ENCODE data around the gene TTPAL. TPM values are rescaled to one million over a fixed set of nuclear protein-coding genes. Genes with fewer than 3 reads are reported as not detected.

Gene TTPAL
- total RNA-seq, 1 experiment from 2014 or later, result 20.4 TPM

GRCh38 chr20:44468044-44468782 is 7.5 kb upstream of the TTPAL start:
- no peaks in the 10 kb centered on the region for H3K79me2 ChIP-seq (ENCODE audit: insufficient read depth, low read length)
- no peaks in the 10 kb centered on the region for H3K27me3 ChIP-seq (ENCODE audit: insufficient read depth, low read length)
- H3K4me3 ChIP-seq (replicated peaks in 1 of 2; ENCODE audit: low read depth in 1 of 2, low read length in 2 of 2), result no peak overlapping the region
- H3K27ac ChIP-seq (ENCODE audit: low read depth, low read length), result no peak overlapping the region
- RAD21 ChIA-PET (ENCODE audit: low non-redundant PET in 1 of 2, low total read pairs in 2 of 2, uncharacterized antibody in 2 of 2, unreplicated experiment in 2 of 2), result no interaction called here
- DNase-seq (ENCODE audit: low read depth, low spot score) (no peak), ATAC-seq (no peak)
- CTCF ChIA-PET, result no interaction called here
- peaks cover 0 to 8% of the 10 kb centered on the region in 2 experiments; a peak in 1 of 4 replicates for H3K4me1 ChIP-seq (ENCODE audit: control insufficient read depth in 1 of 2, insufficient read depth in 2 of 2, low read length in 2 of 2)
- H2AFZ ChIP-seq (ENCODE audit: low read depth, low read length, poor library complexity, severe bottlenecking), result no peak overlapping the region
- H3K9me3 ChIP-seq (ENCODE audit: control insufficient read depth in 1 of 2, insufficient read depth in 1 of 2, low read depth in 1 of 2, low read length in 2 of 2), result no peaks in the 10 kb centered on the region
- no peak for TF ChIP-seq SIN3A (IDR thresholded peaks at IDR 0.05; ENCODE audit: low read depth)
- TF ChIP-seq SRF (IDR thresholded peaks at IDR 0.05; ENCODE audit: low read depth), result no peak
- intact Hi-C loops (cut with micrococcal nuclease), result loop anchor here (10.0 kb wide), 1 partner anchor 153 kb away; the partner anchor contains the start of gene FITM2
- no peak overlapping the region for H3K4me2 ChIP-seq (ENCODE audit: low read length)
- H3K36me3 ChIP-seq (ENCODE audit: control insufficient read depth in 1 of 2, insufficient read depth in 2 of 2, low read length in 2 of 2), result no peaks in the 10 kb centered on the region
- H3K9ac ChIP-seq (ENCODE audit: low read length), result no peak overlapping the region
- no TSS peak for BruUV-seq (replicated peaks)
- H3K9me2 ChIP-seq (ENCODE audit: insufficient read depth), result no peaks in the 10 kb centered on the region
- POLR2A ChIA-PET, result no interaction called here
- no peaks in the 10 kb centered on the region for H4K20me1 ChIP-seq (ENCODE audit: insufficient read depth)

- Histone ChIP-seq H3K9ac (ENCODE audit: low read length) (no peak overlapping the region), H3K9me2 (ENCODE audit: insufficient read depth) (no peaks in the 10 kb centered on the region), H3K36me3 (ENCODE audit: control insufficient read depth in 1 of 2, insufficient read depth in 2 of 2, low read length in 2 of 2) (no peaks in the 10 kb centered on the region), H3K79me2 (ENCODE audit: insufficient read depth, low read length) (no peaks in the 10 kb centered on the region), H4K20me1 (ENCODE audit: insufficient read depth) (no peaks in the 10 kb centered on the region), H3K4me1 (ENCODE audit: control insufficient read depth in 1 of 2, insufficient read depth in 2 of 2, low read length in 2 of 2) (peaks cover 3 to 5% of the 10 kb centered on the region in 2 experiments; a peak in 2 of 4 replicates), H3K27me3 (ENCODE audit: insufficient read depth, low read length) (no peaks in the 10 kb centered on the region), H3K4me2 (ENCODE audit: low read length) (no peak overlapping the region), H3K4me3 (replicated peaks in 1 of 2; ENCODE audit: low read depth in 1 of 2, low read length in 2 of 2) (no peak overlapping the region), H2AFZ (ENCODE audit: low read depth, low read length, poor library complexity, severe bottlenecking) (no peak overlapping the region), H3K27ac (ENCODE audit: low read depth, low read length) (no peak overlapping the region), H3K9me3 (ENCODE audit: control insufficient read depth in 1 of 2, insufficient read depth in 1 of 2, low read depth in 1 of 2, low read length in 2 of 2) (no peaks in the 10 kb centered on the region)
- RAD21 ChIA-PET (ENCODE audit: low non-redundant PET in 1 of 2, low total read pairs in 2 of 2, uncharacterized antibody in 2 of 2, unreplicated experiment in 2 of 2), result no interaction called here
- POLR2A ChIA-PET, result interaction anchor here (1.3 kb wide), 1 partner anchor 253 kb away, joined by 3 read pairs; no protein-coding TSS in a partner anchor
- intact Hi-C loops (cut with micrococcal nuclease), result no loop called here
- CTCF ChIA-PET, result interaction anchor here (1.1 to 2.7 kb wide), 4 partner anchors 82 to 353 kb away, joined by 3 to 22 read pairs (median 6); no protein-coding TSS in a partner anchor
- TF ChIP-seq FOSL1 (IDR thresholded peaks at IDR 0.05; ENCODE audit: low read depth) (no peak), ATF3 (IDR thresholded peaks at IDR 0.05) (no peak)
- DNase-seq (ENCODE audit: low read depth, low spot score) (no peak), ATAC-seq (no peak)
- BruUV-seq (replicated peaks), result no TSS peak
These were observed 5.3 kb upstream of the TTPAL start for GRCh38 chr20:44470327-44470726.

Measured in HCT116 (cell line).